Ishikawa (cell line): ENCODE measurements around the gene TMEM38A.

Experiments
- EP300 ChIP-seq: IDR thresholded peaks from 2 replicates; pipeline ENCODE4 v1.6.1; 2012; ENCODE audit warnings: borderline replicate concordance
- REST ChIP-seq: IDR thresholded peaks from 2 replicates; pipeline ENCODE4 v1.6.1; 2012; ENCODE audit warnings: low read depth, mild to moderate bottlenecking

TMEM38A gene

GRCh38 chr19:16739546-16739945 lies 78.6 kb downstream of the TMEM38A start:
- TF ChIP-seq EP300 (no peak), REST (peak; percentile 86)
